GM10847 (cell line): Measurements from ENCODE around the gene AGFG1.

ENCODE experiments used
- POLR2A ChIP-seq: IDR thresholded peaks from 2 replicates; pipeline ENCODE4 v1.6.1; 2011; ENCODE audit not compliant: insufficient read length; ENCODE audit errors: extremely low read depth

AGFG1 gene

GRCh38 chr2:227503433-227504406 is 31.8 kb downstream of the AGFG1 start:
- TF ChIP-seq POLR2A = no peak

GRCh38 chr2:227504700-227505099 is 32.7 kb downstream of the AGFG1 start:
- TF ChIP-seq POLR2A = no peak

- TF ChIP-seq POLR2A = no peak
Measured at GRCh38 chr2:227506456-227506855, 34.5 kb downstream of the AGFG1 start.

GRCh38 chr2:227507963-227508362 is 36.0 kb downstream of the AGFG1 start:
- no peak for TF ChIP-seq POLR2A

- no peak for TF ChIP-seq POLR2A
Measured at GRCh38 chr2:227509076-227509475, 37.1 kb downstream of the AGFG1 start.

GRCh38 chr2:227509824-227510619 is 38.1 kb downstream of the AGFG1 start:
- TF ChIP-seq POLR2A = no peak

GRCh38 chr2:227510620-227510958 is 38.6 kb downstream of the AGFG1 start:
- no peak for TF ChIP-seq POLR2A

GRCh38 chr2:227511239-227511930 is 39.4 kb downstream of the AGFG1 start:
- no peak for TF ChIP-seq POLR2A

- no peak for TF ChIP-seq POLR2A
Measured at GRCh38 chr2:227511955-227512354, 40.0 kb downstream of the AGFG1 start.

GRCh38 chr2:227513113-227513512 is 41.2 kb downstream of the AGFG1 start:
- no peak for TF ChIP-seq POLR2A

- TF ChIP-seq POLR2A = no peak
Measured at GRCh38 chr2:227515742-227516141, 43.8 kb downstream of the AGFG1 start.

- TF ChIP-seq POLR2A = no peak
Measured at GRCh38 chr2:227517724-227518123, 45.8 kb downstream of the AGFG1 start.

- no peak for TF ChIP-seq POLR2A
Measured at GRCh38 chr2:227524665-227525064, 52.7 kb downstream of the AGFG1 start.

GRCh38 chr2:227527351-227527750 is 55.4 kb downstream of the AGFG1 start:
- no peak for TF ChIP-seq POLR2A

- TF ChIP-seq POLR2A = no peak
Measured at GRCh38 chr2:227528803-227529202, 56.8 kb downstream of the AGFG1 start.
